Astrocyte (in vitro differentiated cells and primary cell): ENCODE results near the gene HTR3D.

ENCODE experiments used
- EZH2 ChIP-seq: IDR thresholded peaks from 2 replicates; pipeline ENCODE4 v1.6.1; 2012; ENCODE audit warnings: mild to moderate bottlenecking, low read length, inconsistent platforms; ENCODE audit not compliant: insufficient read depth
- TF ChIP-seq, protein P1 (sequence below): IDR thresholded peaks from 2 replicates; pipeline ENCODE4 v1.5.1; 2011; ENCODE audit warnings: low read depth, mild to moderate bottlenecking, inconsistent platforms, low read length, moderate library complexity; ENCODE audit not compliant: insufficient read depth

GRCh38 chr3:184045995-184046394 lies 14.5 kb downstream of the HTR3D start:
- TF ChIP-seq, protein P1, sequence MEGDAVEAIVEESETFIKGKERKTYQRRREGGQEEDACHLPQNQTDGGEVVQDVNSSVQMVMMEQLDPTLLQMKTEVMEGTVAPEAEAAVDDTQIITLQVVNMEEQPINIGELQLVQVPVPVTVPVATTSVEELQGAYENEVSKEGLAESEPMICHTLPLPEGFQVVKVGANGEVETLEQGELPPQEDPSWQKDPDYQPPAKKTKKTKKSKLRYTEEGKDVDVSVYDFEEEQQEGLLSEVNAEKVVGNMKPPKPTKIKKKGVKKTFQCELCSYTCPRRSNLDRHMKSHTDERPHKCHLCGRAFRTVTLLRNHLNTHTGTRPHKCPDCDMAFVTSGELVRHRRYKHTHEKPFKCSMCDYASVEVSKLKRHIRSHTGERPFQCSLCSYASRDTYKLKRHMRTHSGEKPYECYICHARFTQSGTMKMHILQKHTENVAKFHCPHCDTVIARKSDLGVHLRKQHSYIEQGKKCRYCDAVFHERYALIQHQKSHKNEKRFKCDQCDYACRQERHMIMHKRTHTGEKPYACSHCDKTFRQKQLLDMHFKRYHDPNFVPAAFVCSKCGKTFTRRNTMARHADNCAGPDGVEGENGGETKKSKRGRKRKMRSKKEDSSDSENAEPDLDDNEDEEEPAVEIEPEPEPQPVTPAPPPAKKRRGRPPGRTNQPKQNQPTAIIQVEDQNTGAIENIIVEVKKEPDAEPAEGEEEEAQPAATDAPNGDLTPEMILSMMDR = no peak
- TF ChIP-seq EZH2 = no peak
